ENCODE results near the gene CTDSPL. TPM values are rescaled to one million over a fixed set of nuclear protein-coding genes. Genes with fewer than 3 reads are reported as not detected.
"Not testable (repeated sequence)": the region's sequence is repeated elsewhere in the genome, so short reads cannot be mapped to it uniquely, and the experiment has no call there.

CTDSPL gene
- total RNA-seq, 1 experiment from 2014 or later, result 34.4 TPM

GRCh38 chr3:37971467-37971866 is 109.8 kb downstream of the CTDSPL start:
- no peaks in the 10 kb centered on the region for H3K27me3 ChIP-seq (ENCODE audit: insufficient read depth, low read length)
- H3K79me2 ChIP-seq (ENCODE audit: insufficient read depth, low read length), result no peaks in the 10 kb centered on the region
- CTCF ChIA-PET, result interaction anchor here (1.4 kb wide), 1 partner anchor 25 kb away, joined by 3 read pairs; no protein-coding TSS in a partner anchor
- intact Hi-C loops (cut with micrococcal nuclease), result loop anchor here (5.0 to 10.0 kb wide), 3 partner anchors 143 to 539 kb away; partner anchors contain the start of gene XYLB
- H3K4me3 ChIP-seq (replicated peaks in 1 of 2; ENCODE audit: low read depth in 1 of 2, low read length in 2 of 2), result no peak overlapping the region
- peaks cover 2 to 4% of the 10 kb centered on the region in 2 experiments; a peak in 2 of 4 replicates for H3K36me3 ChIP-seq (ENCODE audit: control insufficient read depth in 1 of 2, insufficient read depth in 2 of 2, low read length in 2 of 2)
- RAD21 ChIA-PET (ENCODE audit: low non-redundant PET in 1 of 2, low total read pairs in 2 of 2, uncharacterized antibody in 2 of 2, unreplicated experiment in 2 of 2), result no interaction called here
- H3K9me3 ChIP-seq (ENCODE audit: control insufficient read depth in 1 of 2, insufficient read depth in 1 of 2, low read depth in 1 of 2, low read length in 2 of 2), result no peaks in the 10 kb centered on the region
- POLR2A ChIA-PET, result no interaction called here
- no peak overlapping the region for H3K27ac ChIP-seq (ENCODE audit: low read depth, low read length)
- H4K20me1 ChIP-seq (ENCODE audit: insufficient read depth), result 0 out of 2 replicates have a peak, but pooled peaks cover 5% of the 10 kb centered on the region
- no peak for DNase-seq (ENCODE audit: low read depth, low spot score)
- H3K9ac ChIP-seq (ENCODE audit: low read length), result no peak overlapping the region
- BruUV-seq (replicated peaks), result no TSS peak
- H2AFZ ChIP-seq (ENCODE audit: low read depth, low read length, poor library complexity, severe bottlenecking), result no peak overlapping the region
- H3K4me1 ChIP-seq (ENCODE audit: control insufficient read depth in 1 of 2, insufficient read depth in 2 of 2, low read length in 2 of 2), result no peaks in the 10 kb centered on the region
- H3K9me2 ChIP-seq (ENCODE audit: insufficient read depth), result no peaks in the 10 kb centered on the region
- no peak overlapping the region for H3K4me2 ChIP-seq (ENCODE audit: low read length)
- no peak for TF ChIP-seq ZBTB33 (IDR thresholded peaks at IDR 0.05; ENCODE audit: extremely low read depth, insufficient replicate concordance, low read length)
- no peak for TF ChIP-seq CTCF (IDR thresholded peaks at IDR 0.05 in 2 of 3, conservative IDR thresholded peaks at IDR 0.05 in 1 of 3; ENCODE audit: borderline replicate concordance in 1 of 3, insufficient read depth in 1 of 3, low read depth in 2 of 3, low read length in 2 of 3)
- no peak for TF ChIP-seq REST (IDR thresholded peaks at IDR 0.05; ENCODE audit: low read depth)
- TF ChIP-seq EZH2 (IDR thresholded peaks at IDR 0.05), result no peak
- no peak for TF ChIP-seq POLR2AphosphoS5 (IDR thresholded peaks at IDR 0.05; ENCODE audit: low read depth, low read length)
- no peak for TF ChIP-seq ZFX (IDR thresholded peaks at IDR 0.05)
- no peak for TF ChIP-seq POLR2A (IDR thresholded peaks at IDR 0.05; ENCODE audit: borderline replicate concordance, extremely low read depth, insufficient read depth, insufficient read length)
- no peak for TF ChIP-seq ATF3 (IDR thresholded peaks at IDR 0.05)
- TF ChIP-seq CEBPB (IDR thresholded peaks at IDR 0.05; ENCODE audit: low read depth), result no peak
- TF ChIP-seq EGR1 (IDR thresholded peaks at IDR 0.05; ENCODE audit: low read depth), result no peak
- no peak for ATAC-seq

GRCh38 chr3:37972056-37972455 is 110.4 kb downstream of the CTDSPL start:
- intact Hi-C loops (cut with micrococcal nuclease), result loop anchor here (5.0 to 10.0 kb wide), 3 partner anchors 143 to 540 kb away; partner anchors contain the start of gene XYLB
- H3K9ac ChIP-seq (ENCODE audit: low read length); DNase-seq (ENCODE audit: low read depth, low spot score); ATAC-seq; H4K20me1 ChIP-seq (ENCODE audit: insufficient read depth); H3K4me1 ChIP-seq (ENCODE audit: control insufficient read depth in 1 of 2, insufficient read depth in 2 of 2, low read length in 2 of 2); BruUV-seq (replicated peaks); RAD21 ChIA-PET (ENCODE audit: low non-redundant PET in 1 of 2, low total read pairs in 2 of 2, uncharacterized antibody in 2 of 2, unreplicated experiment in 2 of 2); POLR2A ChIA-PET; H3K27ac ChIP-seq (ENCODE audit: low read depth, low read length); H3K9me3 ChIP-seq (ENCODE audit: control insufficient read depth in 1 of 2, insufficient read depth in 1 of 2, low read depth in 1 of 2, low read length in 2 of 2); H3K79me2 ChIP-seq (ENCODE audit: insufficient read depth, low read length); H3K4me2 ChIP-seq (ENCODE audit: low read length); H3K4me3 ChIP-seq (replicated peaks in 1 of 2; ENCODE audit: low read depth in 1 of 2, low read length in 2 of 2); H2AFZ ChIP-seq (ENCODE audit: low read depth, low read length, poor library complexity, severe bottlenecking); H3K36me3 ChIP-seq (ENCODE audit: control insufficient read depth in 1 of 2, insufficient read depth in 2 of 2, low read length in 2 of 2); H3K9me2 ChIP-seq (ENCODE audit: insufficient read depth); H3K27me3 ChIP-seq (ENCODE audit: insufficient read depth, low read length): not testable (repeated sequence)
- CTCF ChIA-PET, result interaction anchor here (1.4 kb wide), 1 partner anchor 25 kb away, joined by 3 read pairs; no protein-coding TSS in a partner anchor

All from HCT116 (cell line).